ENCODE data around the gene SELENOP. TPM values are rescaled to one million over a fixed set of nuclear protein-coding genes. Genes with fewer than 3 reads are reported as not detected.

SELENOP gene
- total and polyA plus RNA-seq, 2 experiments from 2014 or later = 11.0 to 12.3 TPM

- Mint-ChIP-seq H3K36me3 (ENCODE audit: low read depth) (no peaks in the 10 kb centered on the region; the same call in 2 of the 3 replicates), H3K27ac (no peak overlapping the region), H3K27me3 (ENCODE audit: insufficient read depth, low read depth, poor library complexity) (peaks cover 4% of the 10 kb centered on the region), H3K4me3 (no peak overlapping the region), H3K9me3 (0 out of 3 replicates have a peak, but pooled peaks cover 3% of the 10 kb centered on the region), H3K4me1 (no peaks in the 10 kb centered on the region)
- no peak overlapping the region for H3K4me2 ChIP-seq
- H3K4me3 ChIP-seq = no peak overlapping the region
- H4K20me1 ChIP-seq (replicated peaks; ENCODE audit: insufficient read depth) = no peaks in the 10 kb centered on the region
- H3K27me3 ChIP-seq (ENCODE audit: insufficient read depth) = no peaks in the 10 kb centered on the region
- no peaks in the 10 kb centered on the region for H3K36me3 ChIP-seq (ENCODE audit: insufficient read depth)
- H3K4me1 ChIP-seq (ENCODE audit: insufficient read depth) = no peaks in the 10 kb centered on the region
- no peak overlapping the region for H3K27ac ChIP-seq (ENCODE audit: low read depth)
- ATAC-seq (no peak), DNase-seq (ENCODE audit: low spot score) (no peak)
- no peaks in the 10 kb centered on the region for H3K79me2 ChIP-seq (replicated peaks; ENCODE audit: insufficient read depth)
- TF ChIP-seq STAT1 (IDR thresholded peaks at IDR 0.05; ENCODE audit: unreplicated experiment) (no peak), REST (IDR thresholded peaks at IDR 0.05; ENCODE audit: unreplicated experiment) (no peak), JUNB (IDR thresholded peaks at IDR 0.05; ENCODE audit: unreplicated experiment) (no peak), CTCF (conservative IDR thresholded peaks at IDR 0.05; ENCODE audit: low read depth in 2 of 2) (no peak), POLR2AphosphoS5 (IDR thresholded peaks at IDR 0.05; ENCODE audit: low read depth) (no peak), EZH2phosphoT487 (IDR thresholded peaks at IDR 0.05; ENCODE audit: unreplicated experiment) (no peak), CREB1 (CRISPR knock-in tag; IDR thresholded peaks at IDR 0.05; ENCODE audit: low read depth) (no peak), EZH2 (IDR thresholded peaks at IDR 0.05; ENCODE audit: low read depth, unreplicated experiment) (no peak), ZNF331 (CRISPR knock-in tag; IDR thresholded peaks at IDR 0.05; ENCODE audit: low read depth) (no peak), ZNF114 (CRISPR knock-in tag; IDR thresholded peaks at IDR 0.05) (no peak), ETS1 (IDR thresholded peaks at IDR 0.05) (no peak), NANOG (IDR thresholded peaks at IDR 0.05; ENCODE audit: borderline replicate concordance) (no peak)
- TF ChIP-seq, protein P1, sequence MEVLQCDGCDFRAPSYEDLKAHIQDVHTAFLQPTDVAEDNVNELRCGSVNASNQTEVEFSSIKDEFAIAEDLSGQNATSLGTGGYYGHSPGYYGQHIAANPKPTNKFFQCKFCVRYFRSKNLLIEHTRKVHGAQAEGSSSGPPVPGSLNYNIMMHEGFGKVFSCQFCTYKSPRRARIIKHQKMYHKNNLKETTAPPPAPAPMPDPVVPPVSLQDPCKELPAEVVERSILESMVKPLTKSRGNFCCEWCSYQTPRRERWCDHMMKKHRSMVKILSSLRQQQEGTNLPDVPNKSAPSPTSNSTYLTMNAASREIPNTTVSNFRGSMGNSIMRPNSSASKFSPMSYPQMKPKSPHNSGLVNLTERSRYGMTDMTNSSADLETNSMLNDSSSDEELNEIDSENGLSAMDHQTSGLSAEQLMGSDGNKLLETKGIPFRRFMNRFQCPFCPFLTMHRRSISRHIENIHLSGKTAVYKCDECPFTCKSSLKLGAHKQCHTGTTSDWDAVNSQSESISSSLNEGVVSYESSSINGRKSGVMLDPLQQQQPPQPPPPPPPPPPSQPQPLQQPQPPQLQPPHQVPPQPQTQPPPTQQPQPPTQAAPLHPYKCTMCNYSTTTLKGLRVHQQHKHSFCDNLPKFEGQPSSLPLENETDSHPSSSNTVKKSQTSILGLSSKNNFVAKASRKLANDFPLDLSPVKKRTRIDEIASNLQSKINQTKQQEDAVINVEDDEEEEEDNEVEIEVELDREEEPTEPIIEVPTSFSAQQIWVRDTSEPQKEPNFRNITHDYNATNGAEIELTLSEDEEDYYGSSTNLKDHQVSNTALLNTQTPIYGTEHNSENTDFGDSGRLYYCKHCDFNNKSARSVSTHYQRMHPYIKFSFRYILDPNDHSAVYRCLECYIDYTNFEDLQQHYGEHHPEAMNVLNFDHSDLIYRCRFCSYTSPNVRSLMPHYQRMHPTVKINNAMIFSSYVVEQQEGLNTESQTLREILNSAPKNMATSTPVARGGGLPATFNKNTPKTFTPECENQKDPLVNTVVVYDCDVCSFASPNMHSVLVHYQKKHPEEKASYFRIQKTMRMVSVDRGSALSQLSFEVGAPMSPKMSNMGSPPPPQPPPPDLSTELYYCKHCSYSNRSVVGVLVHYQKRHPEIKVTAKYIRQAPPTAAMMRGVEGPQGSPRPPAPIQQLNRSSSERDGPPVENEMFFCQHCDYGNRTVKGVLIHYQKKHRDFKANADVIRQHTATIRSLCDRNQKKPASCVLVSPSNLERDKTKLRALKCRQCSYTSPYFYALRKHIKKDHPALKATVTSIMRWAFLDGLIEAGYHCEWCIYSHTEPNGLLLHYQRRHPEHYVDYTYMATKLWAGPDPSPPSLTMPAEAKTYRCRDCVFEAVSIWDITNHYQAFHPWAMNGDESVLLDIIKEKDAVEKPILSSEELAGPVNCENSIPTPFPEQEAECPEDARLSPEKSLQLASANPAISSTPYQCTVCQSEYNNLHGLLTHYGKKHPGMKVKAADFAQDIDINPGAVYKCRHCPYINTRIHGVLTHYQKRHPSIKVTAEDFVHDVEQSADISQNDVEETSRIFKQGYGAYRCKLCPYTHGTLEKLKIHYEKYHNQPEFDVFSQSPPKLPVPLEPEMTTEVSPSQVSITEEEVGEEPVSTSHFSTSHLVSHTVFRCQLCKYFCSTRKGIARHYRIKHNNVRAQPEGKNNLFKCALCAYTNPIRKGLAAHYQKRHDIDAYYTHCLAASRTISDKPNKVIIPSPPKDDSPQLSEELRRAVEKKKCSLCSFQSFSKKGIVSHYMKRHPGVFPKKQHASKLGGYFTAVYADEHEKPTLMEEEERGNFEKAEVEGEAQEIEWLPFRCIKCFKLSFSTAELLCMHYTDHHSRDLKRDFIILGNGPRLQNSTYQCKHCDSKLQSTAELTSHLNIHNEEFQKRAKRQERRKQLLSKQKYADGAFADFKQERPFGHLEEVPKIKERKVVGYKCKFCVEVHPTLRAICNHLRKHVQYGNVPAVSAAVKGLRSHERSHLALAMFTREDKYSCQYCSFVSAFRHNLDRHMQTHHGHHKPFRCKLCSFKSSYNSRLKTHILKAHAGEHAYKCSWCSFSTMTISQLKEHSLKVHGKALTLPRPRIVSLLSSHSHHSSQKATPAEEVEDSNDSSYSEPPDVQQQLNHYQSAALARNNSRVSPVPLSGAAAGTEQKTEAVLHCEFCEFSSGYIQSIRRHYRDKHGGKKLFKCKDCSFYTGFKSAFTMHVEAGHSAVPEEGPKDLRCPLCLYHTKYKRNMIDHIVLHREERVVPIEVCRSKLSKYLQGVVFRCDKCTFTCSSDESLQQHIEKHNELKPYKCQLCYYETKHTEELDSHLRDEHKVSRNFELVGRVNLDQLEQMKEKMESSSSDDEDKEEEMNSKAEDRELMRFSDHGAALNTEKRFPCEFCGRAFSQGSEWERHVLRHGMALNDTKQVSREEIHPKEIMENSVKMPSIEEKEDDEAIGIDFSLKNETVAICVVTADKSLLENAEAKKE (CRISPR knock-in tag; IDR thresholded peaks at IDR 0.05) = no peak
- 0 out of 2 replicates have a peak, but pooled peaks cover 2% of the 10 kb centered on the region for H3K9me2 ChIP-seq (ENCODE audit: insufficient read depth)
- H2AFZ ChIP-seq = no peak overlapping the region; the same call in 1 of the 2 replicates
- H3F3A ChIP-seq (replicated peaks; ENCODE audit: low read depth) = no peaks in the 10 kb centered on the region
Measured at GRCh38 chr5:42832060-42832459, 20.4 kb upstream of the SELENOP start.
